Esophagus muscularis mucosa (tissue), 3 donors: ENCODE results near the gene ANKHD1.

Source experiments
- POLR2A ChIP-seq: fragments of 450-650 bp; IDR thresholded peaks from one replicate; pipeline ENCODE4 v1.6.1; 2017; ENCODE audit warnings: antibody characterized with exemption, moderate library complexity, mild to moderate bottlenecking, low read depth
- POLR2AphosphoS5 ChIP-seq, 2 donors: sonication (generic); formaldehyde crosslinking; IDR thresholded peaks; one replicate each; pipeline ENCODE4 v1.6.1; 2017; ENCODE audit warnings: antibody characterized with exemption in 2 of 2
- TF ChIP-seq, protein P1 (sequence below), 3 experiments: fragments of 200-600 bp in 2 of 3; fragments of 450-650 bp in 1 of 3; sonication (generic) in 2 of 3; IDR thresholded peaks; one replicate each; pipeline ENCODE4 v1.5.1; 2017 to 2019; ENCODE audit warnings: antibody characterized with exemption in 3 of 3, mild to moderate bottlenecking in 2 of 3, moderate library complexity in 1 of 3

DNA sequence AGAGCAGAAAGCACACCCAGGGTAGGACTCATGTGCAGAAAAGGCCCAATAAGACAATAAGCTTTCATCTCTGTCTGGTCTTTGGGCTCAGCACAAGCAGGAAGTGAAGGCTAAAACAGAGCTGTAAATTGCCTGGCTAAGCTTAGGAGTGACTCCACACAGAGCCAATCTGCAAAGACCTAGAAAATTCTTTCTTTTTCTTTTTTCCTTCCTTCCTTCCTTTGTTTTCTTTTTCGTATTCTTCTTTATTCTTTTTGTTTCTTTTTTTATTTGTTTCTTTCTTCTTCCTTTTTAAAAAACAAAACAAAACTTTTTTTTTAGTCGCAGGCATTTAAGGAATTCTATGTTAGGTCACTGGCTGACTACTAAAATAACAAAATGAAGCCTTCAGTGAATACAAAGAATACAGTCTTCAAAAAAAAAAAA, 175.2 kb downstream of the ANKHD1 start:
- TF ChIP-seq POLR2A: no peak
- TF ChIP-seq, protein P1, sequence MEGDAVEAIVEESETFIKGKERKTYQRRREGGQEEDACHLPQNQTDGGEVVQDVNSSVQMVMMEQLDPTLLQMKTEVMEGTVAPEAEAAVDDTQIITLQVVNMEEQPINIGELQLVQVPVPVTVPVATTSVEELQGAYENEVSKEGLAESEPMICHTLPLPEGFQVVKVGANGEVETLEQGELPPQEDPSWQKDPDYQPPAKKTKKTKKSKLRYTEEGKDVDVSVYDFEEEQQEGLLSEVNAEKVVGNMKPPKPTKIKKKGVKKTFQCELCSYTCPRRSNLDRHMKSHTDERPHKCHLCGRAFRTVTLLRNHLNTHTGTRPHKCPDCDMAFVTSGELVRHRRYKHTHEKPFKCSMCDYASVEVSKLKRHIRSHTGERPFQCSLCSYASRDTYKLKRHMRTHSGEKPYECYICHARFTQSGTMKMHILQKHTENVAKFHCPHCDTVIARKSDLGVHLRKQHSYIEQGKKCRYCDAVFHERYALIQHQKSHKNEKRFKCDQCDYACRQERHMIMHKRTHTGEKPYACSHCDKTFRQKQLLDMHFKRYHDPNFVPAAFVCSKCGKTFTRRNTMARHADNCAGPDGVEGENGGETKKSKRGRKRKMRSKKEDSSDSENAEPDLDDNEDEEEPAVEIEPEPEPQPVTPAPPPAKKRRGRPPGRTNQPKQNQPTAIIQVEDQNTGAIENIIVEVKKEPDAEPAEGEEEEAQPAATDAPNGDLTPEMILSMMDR (IDR thresholded peaks at IDR 0.05): no peak
- TF ChIP-seq POLR2AphosphoS5 (IDR thresholded peaks at IDR 0.05): no peak
